Measurements from ENCODE around the gene GRID1. TPM values are rescaled to one million over a fixed set of nuclear protein-coding genes. Genes with fewer than 3 reads are reported as not detected.

GRID1 gene
- total RNA-seq, 1 experiment from 2014 or later: 0.37 TPM

- no peak for ATAC-seq
- no peak for DNase-seq (ENCODE audit: low spot score)
- H3K36me3 Mint-ChIP-seq: no peaks in the 10 kb centered on the region
- ChIA-PET CTCF (no interaction called here), POLR2A (no interaction called here)
- TF ChIP-seq ARID4B (CRISPR knock-in tag; IDR thresholded peaks at IDR 0.05; ENCODE audit: borderline replicate concordance) (no peak), RORB (CRISPR knock-in tag; IDR thresholded peaks at IDR 0.05) (no peak), FOXK1 (CRISPR knock-in tag; IDR thresholded peaks at IDR 0.05) (no peak), STAT6 (CRISPR knock-in tag; conservative IDR thresholded peaks at IDR 0.05; ENCODE audit: low read depth) (no peak), JUN (CRISPR knock-in tag; IDR thresholded peaks at IDR 0.05) (no peak), NFYB (CRISPR knock-in tag; conservative IDR thresholded peaks at IDR 0.05; ENCODE audit: low read depth) (no peak), ZNF317 (CRISPR knock-in tag; IDR thresholded peaks at IDR 0.05; ENCODE audit: borderline replicate concordance, low read depth) (no peak), MYBL2 (CRISPR knock-in tag; IDR thresholded peaks at IDR 0.05) (no peak), ZNF671 (CRISPR knock-in tag; IDR thresholded peaks at IDR 0.05) (no peak), ETV6 (CRISPR knock-in tag; IDR thresholded peaks at IDR 0.05) (no peak), NR1H2 (CRISPR knock-in tag; IDR thresholded peaks at IDR 0.05) (no peak), ZNF138 (CRISPR knock-in tag; conservative IDR thresholded peaks at IDR 0.05) (no peak), FOXP4 (CRISPR knock-in tag; IDR thresholded peaks at IDR 0.05) (no peak), CBFB (CRISPR knock-in tag; IDR thresholded peaks at IDR 0.05; ENCODE audit: low read depth) (no peak), GRHL2 (CRISPR knock-in tag; IDR thresholded peaks at IDR 0.05; ENCODE audit: insufficient replicate concordance, severe bottlenecking) (no peak), ZBTB21 (CRISPR knock-in tag; IDR thresholded peaks at IDR 0.05; ENCODE audit: borderline replicate concordance) (no peak), TEAD4 (CRISPR knock-in tag; IDR thresholded peaks at IDR 0.05) (no peak)
- TF ChIP-seq, protein P1, sequence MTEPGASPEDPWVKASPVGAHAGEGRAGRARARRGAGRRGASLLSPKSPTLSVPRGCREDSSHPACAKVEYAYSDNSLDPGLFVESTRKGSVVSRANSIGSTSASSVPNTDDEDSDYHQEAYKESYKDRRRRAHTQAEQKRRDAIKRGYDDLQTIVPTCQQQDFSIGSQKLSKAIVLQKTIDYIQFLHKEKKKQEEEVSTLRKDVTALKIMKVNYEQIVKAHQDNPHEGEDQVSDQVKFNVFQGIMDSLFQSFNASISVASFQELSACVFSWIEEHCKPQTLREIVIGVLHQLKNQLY (CRISPR knock-in tag; IDR thresholded peaks at IDR 0.05): no peak
- H3K9me3 Mint-ChIP-seq: no peaks in the 10 kb centered on the region
- H3K4me1 Mint-ChIP-seq: no peaks in the 10 kb centered on the region
- no peaks in the 10 kb centered on the region for H3K27me3 Mint-ChIP-seq (ENCODE audit: low read depth)
- H3K4me3 Mint-ChIP-seq: no peak overlapping the region
- no peak overlapping the region for H3K27ac Mint-ChIP-seq
Observed at GRCh38 chr10:85655411-85655810, 711.2 kb downstream of the GRID1 start.

All from WTC11 (cell line).